ENCODE data around the gene PRKD2. TPM values are rescaled to one million over a fixed set of nuclear protein-coding genes. Genes with fewer than 3 reads are reported as not detected.
"Not testable (repeated sequence)": the region's sequence is repeated elsewhere in the genome, so short reads cannot be mapped to it uniquely, and the experiment has no call there.

The PRKD2 gene
- total RNA-seq, 1 donor from 2014 or later, result 101 TPM

GRCh38 chr19:46715975-46716671 lies 791 bp downstream of the PRKD2 start:
- no peak for DNase-seq (ENCODE audit: low spot score in 2 of 2)
- Histone ChIP-seq H3K9me3 (no peaks in the 10 kb centered on the region), H3K4me1 (peaks cover 5 to 18% of the 10 kb centered on the region in 2 donors), H3K27ac (peak overlapping the region; percentile 87 to 89), H3K36me3 (peaks cover 10 to 13% of the 10 kb centered on the region in 2 donors), H3K4me3 (peak overlapping the region; percentile 73 to 82), H3K27me3 (no peaks in the 10 kb centered on the region)
- peak in 1 of 3 experiments; percentile 23 for TF ChIP-seq CTCF (IDR thresholded peaks at IDR 0.05)
- intact Hi-C loops (cut with DNase I), result no loop called here

- Histone ChIP-seq H3K4me3 (peak overlapping the region; percentile 73 to 82), H3K36me3 (peaks cover 8% of the 10 kb centered on the region in 2 donors), H3K9me3 (no peaks in the 10 kb centered on the region), H3K27me3 (no peaks in the 10 kb centered on the region), H3K4me1 (peaks cover 5 to 18% of the 10 kb centered on the region in 2 donors), H3K27ac (peak overlapping the region; percentile 87 to 89)
- no peak for DNase-seq (ENCODE audit: low spot score in 2 of 2)
- intact Hi-C loops (cut with DNase I), result no loop called here
- TF ChIP-seq CTCF (IDR thresholded peaks at IDR 0.05), result no peak
These were observed 1.3 kb downstream of the PRKD2 start for GRCh38 chr19:46715620-46715974.

- H3K4me1 ChIP-seq, result peaks cover 5 to 18% of the 10 kb centered on the region in 2 donors
- intact Hi-C loops (cut with DNase I), result no loop called here
- no peak for TF ChIP-seq CTCF (IDR thresholded peaks at IDR 0.05)
- H3K9me3 ChIP-seq, result no peaks in the 10 kb centered on the region
- H3K4me3 ChIP-seq, result peak overlapping the region; percentile 76 to 82
- no peaks in the 10 kb centered on the region for H3K27me3 ChIP-seq
- DNase-seq (ENCODE audit: low spot score in 2 of 2), result no peak
- H3K36me3 ChIP-seq, result peaks cover 4 to 9% of the 10 kb centered on the region in 2 donors
- peak overlapping the region; percentile 87 to 89 for H3K27ac ChIP-seq
These were observed 2.3 kb downstream of the PRKD2 start for GRCh38 chr19:46714444-46715106.

- Histone ChIP-seq H3K27me3 (no peaks in the 10 kb centered on the region), H3K9me3 (no peaks in the 10 kb centered on the region), H3K27ac (peak overlapping the region; percentile 87 to 89), H3K4me3 (peak overlapping the region; percentile 76 to 82), H3K36me3 (peaks cover 11 to 14% of the 10 kb centered on the region in 2 donors), H3K4me1 (peaks cover 5 to 18% of the 10 kb centered on the region in 2 donors)
- peak; percentile 73 to 95 for DNase-seq (ENCODE audit: low spot score in 2 of 2)
- TF ChIP-seq CTCF (IDR thresholded peaks at IDR 0.05), result no peak
- intact Hi-C loops (cut with DNase I), result no loop called here
These were observed 3.0 kb downstream of the PRKD2 start for GRCh38 chr19:46713781-46714443.

GRCh38 chr19:46712768-46713338 lies 4.1 kb downstream of the PRKD2 start:
- peak overlapping the region; percentile 87 to 89 for H3K27ac ChIP-seq
- H3K27me3 ChIP-seq; H3K9me3 ChIP-seq; H3K4me3 ChIP-seq; DNase-seq (ENCODE audit: low spot score in 2 of 2); intact Hi-C loops (cut with DNase I): not testable (repeated sequence)
- H3K4me1 ChIP-seq, result peaks cover 5 to 16% of the 10 kb centered on the region in 2 donors
- peaks cover 11 to 17% of the 10 kb centered on the region in 2 donors for H3K36me3 ChIP-seq

Data from ascending aorta (tissue), 2 donors.